Adipocyte (in vitro differentiated cells): ENCODE measurements around the gene ABI1.

Experiments used
- DNase-seq: peaks from one replicate; pipeline ENCODE4 v3.0.0-alpha.2; 2015; ENCODE audit warnings: low read depth
- H3K27me3 ChIP-seq: replicated peaks from 2 replicates; pipeline ENCODE4 v1.7.0; 2013; ENCODE audit warnings: mild to moderate bottlenecking, low read length, moderate library complexity; ENCODE audit not compliant: control insufficient read depth, insufficient read depth
- H3K36me3 ChIP-seq: 2 replicates; pipeline ENCODE4 v1.7.0; 2013; ENCODE audit warnings: low read length, mild to moderate bottlenecking, moderate library complexity; ENCODE audit not compliant: control insufficient read depth, insufficient read depth, severe bottlenecking
- H3K4me1 ChIP-seq: 2 replicates; pipeline ENCODE4 v1.7.0; 2013; ENCODE audit warnings: mild to moderate bottlenecking, low read length, moderate library complexity; ENCODE audit not compliant: control insufficient read depth, insufficient read depth
- H3K4me3 ChIP-seq: 2 replicates; pipeline ENCODE4 v1.7.0; 2013; ENCODE audit warnings: mild to moderate bottlenecking, low read length, moderate library complexity
- H3K9ac ChIP-seq: 2 replicates; pipeline ENCODE4 v1.7.0; 2013; ENCODE audit warnings: mild to moderate bottlenecking, low read length, moderate library complexity
- H3K9me3 ChIP-seq: 2 replicates; pipeline ENCODE4 v1.7.0; 2013; ENCODE audit warnings: mild to moderate bottlenecking, low read length, moderate library complexity; ENCODE audit not compliant: control insufficient read depth

ABI1 gene

DNA sequence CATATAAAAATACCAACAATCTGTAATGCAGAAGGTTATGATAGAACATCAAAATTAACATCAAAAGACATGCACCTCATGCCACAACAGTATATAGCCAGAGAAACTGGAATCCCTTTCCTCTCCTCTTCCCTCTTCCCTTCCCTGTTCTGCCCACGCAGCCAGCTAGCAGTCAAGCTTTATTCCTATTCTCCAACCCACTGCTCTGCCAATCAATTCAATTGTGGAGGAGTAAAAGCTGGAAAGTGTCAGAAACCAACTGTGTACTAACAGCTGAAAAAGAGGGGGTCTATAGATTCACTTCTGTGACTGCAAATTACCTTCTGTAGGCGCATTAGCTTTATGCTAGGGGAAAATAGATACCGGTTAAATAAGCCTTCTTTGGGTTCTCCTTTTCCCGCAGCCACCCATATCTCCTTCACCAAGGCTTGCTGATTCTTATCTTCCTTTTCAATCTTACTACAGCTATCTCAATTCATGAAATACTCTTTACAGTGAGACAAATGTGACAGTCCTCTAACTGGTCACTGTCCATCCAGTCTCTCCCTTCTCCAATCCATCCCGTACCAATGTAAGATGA, 16.3 kb downstream of the ABI1 start:
- no peak for DNase-seq
- no peaks in the 10 kb centered on the region for H3K27me3 ChIP-seq
- H3K4me3 ChIP-seq: no peak overlapping the region

DNA sequence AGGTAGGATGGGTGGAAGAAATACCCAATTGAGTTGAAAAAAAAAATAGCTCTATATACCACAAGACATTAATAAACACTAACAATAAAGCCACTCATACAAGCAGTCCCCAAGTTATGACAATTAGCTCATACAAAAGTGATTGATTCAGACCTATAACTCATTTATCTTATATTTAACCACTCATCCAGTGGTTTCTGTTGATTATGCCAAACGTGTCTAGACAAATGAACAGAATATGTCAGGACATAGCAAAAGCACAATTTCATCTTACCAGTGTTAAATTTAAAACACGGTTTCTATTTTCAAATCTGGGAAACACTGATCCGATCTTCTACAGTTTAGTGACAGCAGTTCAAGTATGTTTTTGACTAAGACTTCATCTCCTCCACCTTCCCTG, 17.0 kb downstream of the ABI1 start:
- Histone ChIP-seq H3K27me3 (no peaks in the 10 kb centered on the region), H3K4me3 (no peak overlapping the region), H3K4me1 (peaks cover 10% of the 10 kb centered on the region), H3K36me3 (no peaks in the 10 kb centered on the region), H3K9me3 (no peaks in the 10 kb centered on the region), H3K9ac (no peak overlapping the region)
- DNase-seq: no peak

More for the DNA sequence above, 16.3 kb downstream of the ABI1 start:
- Histone ChIP-seq H3K36me3 (no peaks in the 10 kb centered on the region), H3K9me3 (no peaks in the 10 kb centered on the region), H3K4me1 (peaks cover 10% of the 10 kb centered on the region), H3K9ac (no peak overlapping the region)

DNA sequence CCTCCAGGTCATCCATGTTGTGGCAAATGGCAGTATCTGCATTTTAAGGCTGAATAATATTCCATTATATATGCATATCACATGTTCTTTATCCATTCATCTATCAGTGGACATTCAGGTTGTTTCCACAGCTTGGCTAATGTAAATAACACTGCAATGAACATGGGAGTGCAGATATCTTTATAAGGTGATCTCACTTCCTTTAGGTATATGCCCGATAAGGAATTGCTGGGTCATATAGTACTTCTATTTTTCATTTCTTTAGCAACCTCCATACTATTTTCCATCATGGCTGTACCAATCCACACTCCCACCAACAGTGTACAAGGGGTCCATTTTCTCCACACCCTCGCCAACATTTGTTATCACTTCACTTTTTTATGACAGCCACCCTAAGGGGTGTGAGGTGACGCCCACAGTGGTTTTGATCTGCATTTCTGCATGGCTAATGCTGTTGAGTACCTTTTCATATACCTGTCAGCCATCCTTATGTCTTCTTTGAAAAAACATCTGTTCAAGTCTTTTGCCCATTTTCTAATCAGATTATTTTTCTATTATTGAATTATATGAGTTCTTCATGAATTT, 18.9 kb downstream of the ABI1 start:
- no peak overlapping the region for H3K4me3 ChIP-seq
- DNase-seq: no peak
- peaks cover 10% of the 10 kb centered on the region for H3K4me1 ChIP-seq
- no peaks in the 10 kb centered on the region for H3K36me3 ChIP-seq
- no peak overlapping the region for H3K9ac ChIP-seq
- H3K27me3 ChIP-seq: no peaks in the 10 kb centered on the region
- H3K9me3 ChIP-seq: no peaks in the 10 kb centered on the region

DNA sequence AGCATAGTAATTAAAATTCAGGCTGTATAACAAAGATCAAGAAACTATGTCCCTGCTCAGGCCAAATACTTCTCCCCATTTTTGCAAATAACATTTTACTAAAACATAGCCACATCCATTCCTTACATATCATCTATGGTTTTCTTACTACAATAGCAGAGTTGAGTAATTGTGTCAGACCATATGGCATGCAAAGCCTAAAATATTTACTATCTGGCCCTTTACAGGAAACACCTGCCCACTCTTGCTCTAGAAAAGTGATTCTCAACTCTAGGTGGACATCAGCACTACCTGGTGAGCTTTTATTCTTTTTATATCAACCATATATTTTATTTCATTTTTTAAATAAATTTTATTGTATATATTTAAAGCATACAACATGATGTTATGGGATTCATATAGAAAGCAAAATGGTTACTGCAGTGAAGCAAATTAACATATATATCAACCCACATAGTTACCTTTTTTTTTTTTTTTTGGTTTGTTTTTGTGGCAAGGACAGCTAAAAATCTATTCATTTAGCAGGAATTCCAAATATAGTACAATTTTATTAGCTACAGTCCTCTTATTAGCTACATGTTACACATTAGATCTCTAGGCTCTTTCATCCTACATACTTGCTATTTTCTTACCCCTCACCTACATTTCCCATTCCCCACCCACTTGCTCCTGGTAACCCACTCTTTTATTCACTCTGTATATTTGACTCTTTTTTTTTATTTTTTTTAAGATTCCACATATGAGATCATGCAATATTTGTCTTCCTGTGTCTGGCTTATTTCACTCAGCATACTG, 19.6 kb downstream of the ABI1 start:
- peak; percentile 36 for DNase-seq
- H3K4me3 ChIP-seq: no peak overlapping the region

DNA sequence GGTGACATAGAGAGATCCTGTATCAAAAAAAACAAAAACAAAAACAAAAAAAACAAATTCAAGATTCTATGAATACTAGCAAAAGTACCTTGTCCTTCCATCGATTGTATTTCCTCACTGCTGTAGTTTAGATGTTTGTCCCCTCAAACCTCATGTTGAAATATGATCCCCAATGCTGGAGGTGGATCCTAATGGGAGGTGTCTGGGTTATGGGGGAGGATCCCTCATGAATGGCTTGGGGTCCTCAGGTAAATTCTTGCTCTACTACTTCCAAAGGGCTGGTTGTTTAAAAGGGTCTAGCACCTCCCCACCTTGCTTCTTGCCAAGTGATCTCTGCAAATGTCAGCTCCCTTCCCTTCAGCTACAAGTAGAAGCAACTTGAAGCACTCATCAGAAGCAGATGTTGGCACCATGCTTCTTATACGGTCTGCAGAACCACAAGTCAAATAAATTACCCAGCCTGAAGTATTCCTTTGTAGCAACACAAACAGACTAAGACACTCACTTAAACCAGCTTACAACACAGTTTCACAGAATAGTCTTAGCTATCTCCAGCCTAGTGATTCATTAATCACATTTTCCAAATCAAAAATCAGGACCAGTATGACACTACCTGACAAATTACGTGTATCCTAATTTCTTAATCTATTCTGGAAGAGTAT, 20.7 kb downstream of the ABI1 start:
- Histone ChIP-seq H3K36me3 (no peaks in the 10 kb centered on the region), H3K4me1 (peaks cover 10% of the 10 kb centered on the region), H3K9me3 (no peaks in the 10 kb centered on the region), H3K27me3 (no peaks in the 10 kb centered on the region), H3K9ac (no peak overlapping the region), H3K4me3 (no peak overlapping the region)
- peak; percentile 76 for DNase-seq

More for the DNA sequence above, 19.6 kb downstream of the ABI1 start:
- H3K27me3 ChIP-seq: no peaks in the 10 kb centered on the region
- peaks cover 10% of the 10 kb centered on the region for H3K4me1 ChIP-seq
- no peaks in the 10 kb centered on the region for H3K36me3 ChIP-seq
- no peaks in the 10 kb centered on the region for H3K9me3 ChIP-seq
- H3K9ac ChIP-seq: no peak overlapping the region

DNA sequence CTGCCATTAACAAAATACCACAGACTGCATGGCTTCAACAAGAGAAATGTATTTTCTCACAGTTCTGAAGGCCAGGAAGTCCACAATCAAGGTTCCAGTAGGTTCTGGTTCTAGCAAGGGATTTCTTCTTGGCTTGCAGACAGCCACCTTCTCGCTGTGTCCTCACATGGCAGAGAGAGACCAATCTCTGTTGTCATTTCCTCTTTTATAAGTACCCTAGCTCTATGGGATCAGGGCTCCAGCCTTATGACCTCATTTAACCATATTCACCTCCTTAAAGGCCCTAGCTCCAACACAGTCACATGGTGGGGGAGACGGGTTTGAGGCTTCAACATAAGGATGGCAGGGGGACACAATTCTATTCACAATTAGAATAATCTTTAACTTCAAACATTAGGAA, 23.6 kb downstream of the ABI1 start:
- Histone ChIP-seq H3K36me3 (no peaks in the 10 kb centered on the region), H3K4me1 (peaks cover 10% of the 10 kb centered on the region), H3K9ac (no peak overlapping the region), H3K9me3 (no peaks in the 10 kb centered on the region), H3K27me3 (no peaks in the 10 kb centered on the region), H3K4me3 (no peak overlapping the region)
- no peak for DNase-seq

DNA sequence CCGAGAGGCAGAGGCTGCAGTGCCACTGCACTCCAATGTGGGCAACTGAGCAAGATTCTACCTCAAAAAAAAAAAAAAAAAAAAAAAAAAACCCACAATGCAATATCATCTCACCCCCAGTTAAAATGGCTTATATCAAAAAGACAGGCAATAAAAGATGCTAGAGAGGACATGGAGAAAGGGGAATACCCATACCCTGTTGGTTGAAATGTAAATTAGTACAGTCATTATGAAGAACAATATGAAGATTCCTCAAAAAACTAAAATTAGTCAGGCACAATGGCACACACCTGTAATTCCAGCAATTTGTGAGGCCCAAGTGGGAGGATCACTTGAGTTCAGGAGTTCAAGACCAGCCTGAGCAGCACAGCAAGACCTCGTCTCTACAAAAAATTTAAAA, 25.7 kb downstream of the ABI1 start:
- no peak overlapping the region for H3K9ac ChIP-seq
- no peak for DNase-seq
- H3K27me3 ChIP-seq: no peaks in the 10 kb centered on the region
- no peaks in the 10 kb centered on the region for H3K9me3 ChIP-seq
- H3K4me3 ChIP-seq: no peak overlapping the region
- H3K4me1 ChIP-seq: peaks cover 3% of the 10 kb centered on the region
- no peaks in the 10 kb centered on the region for H3K36me3 ChIP-seq

DNA sequence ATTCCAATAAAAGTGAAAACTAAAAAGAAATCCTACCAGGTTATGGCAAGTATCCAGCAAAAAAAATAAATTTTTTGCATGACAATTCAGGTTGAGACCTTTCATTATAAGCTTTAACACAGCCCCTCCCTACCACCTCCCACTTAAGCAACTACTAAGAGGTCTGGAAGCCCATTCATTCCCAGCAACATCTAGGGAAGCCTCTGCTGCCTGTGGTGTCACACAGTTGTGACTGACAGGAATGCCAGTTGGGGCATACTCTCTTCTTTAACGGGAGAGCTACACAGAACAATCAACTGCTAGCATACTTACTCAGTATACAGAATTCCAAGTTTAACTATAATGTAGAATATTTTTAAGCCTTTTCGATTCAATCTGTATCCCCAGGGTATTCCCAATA, 27.8 kb downstream of the ABI1 start:
- Histone ChIP-seq H3K36me3 (no peaks in the 10 kb centered on the region), H3K9ac (no peak overlapping the region), H3K9me3 (no peaks in the 10 kb centered on the region), H3K4me1 (no peaks in the 10 kb centered on the region), H3K27me3 (no peaks in the 10 kb centered on the region), H3K4me3 (no peak overlapping the region)
- DNase-seq: no peak

DNA sequence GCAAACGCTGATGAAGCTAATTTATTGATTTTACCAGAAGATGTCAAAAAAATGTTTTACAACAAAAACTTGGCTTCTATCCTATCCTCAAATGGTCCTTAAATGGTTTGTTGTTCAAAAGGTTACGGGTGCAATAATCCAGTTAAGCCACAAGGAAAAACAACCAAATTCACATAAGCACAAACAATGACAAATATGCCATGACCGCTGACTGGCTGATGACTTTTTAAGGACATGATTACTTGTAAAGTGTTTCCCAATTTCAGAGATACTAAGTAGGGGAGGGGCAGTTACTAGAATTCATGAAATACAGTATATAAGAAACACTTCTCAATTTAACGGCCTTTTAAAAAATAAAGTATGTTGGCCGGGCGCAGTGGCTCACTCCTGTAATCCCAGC, 28.8 kb downstream of the ABI1 start:
- no peak overlapping the region for H3K4me3 ChIP-seq
- DNase-seq: no peak
- H3K4me1 ChIP-seq: no peaks in the 10 kb centered on the region
- no peaks in the 10 kb centered on the region for H3K36me3 ChIP-seq
- no peaks in the 10 kb centered on the region for H3K27me3 ChIP-seq
- H3K9ac ChIP-seq: no peak overlapping the region
- H3K9me3 ChIP-seq: no peaks in the 10 kb centered on the region

DNA sequence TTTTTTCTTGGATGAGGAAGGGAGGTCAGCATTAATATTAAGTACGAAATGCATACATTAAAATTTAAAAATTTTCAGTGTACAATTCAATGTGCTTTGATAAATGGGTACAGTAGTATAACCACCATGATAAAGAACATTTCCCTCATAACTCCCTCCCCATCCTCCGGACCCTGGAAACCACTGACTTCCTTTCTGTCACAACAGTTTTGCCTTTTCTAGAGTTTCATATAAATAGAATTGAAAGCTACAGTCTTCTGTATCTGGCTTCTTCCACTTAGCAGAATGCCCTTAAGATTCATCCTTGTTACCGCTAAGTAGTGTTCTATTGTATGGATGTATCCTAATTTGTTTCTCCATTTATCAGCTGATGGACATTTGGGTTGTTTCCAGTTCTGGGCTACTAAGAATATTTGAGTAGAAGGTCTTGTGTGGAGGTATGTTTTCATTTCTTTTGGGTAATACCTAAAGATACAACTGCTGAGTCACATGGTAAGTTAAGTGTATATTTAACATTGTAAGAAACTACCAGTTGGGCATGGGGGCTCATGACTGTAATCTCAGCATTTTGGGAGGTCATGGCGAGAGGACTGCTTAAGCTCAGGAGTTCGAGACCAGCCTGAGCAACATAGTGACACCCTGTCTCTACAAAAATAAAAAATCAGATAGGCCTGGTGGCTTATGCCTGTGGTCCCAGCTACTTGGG, 30.8 kb downstream of the ABI1 start:
- Histone ChIP-seq H3K9ac (no peak overlapping the region), H3K27me3 (no peaks in the 10 kb centered on the region), H3K4me1 (no peaks in the 10 kb centered on the region), H3K4me3 (no peak overlapping the region), H3K9me3 (no peaks in the 10 kb centered on the region), H3K36me3 (no peaks in the 10 kb centered on the region)
- DNase-seq: no peak
